ENCODE results near the gene MYCT1.
"Not testable (repeated sequence)": the region's sequence is repeated elsewhere in the genome, so short reads cannot be mapped to it uniquely, and the experiment has no call there.

DNA sequence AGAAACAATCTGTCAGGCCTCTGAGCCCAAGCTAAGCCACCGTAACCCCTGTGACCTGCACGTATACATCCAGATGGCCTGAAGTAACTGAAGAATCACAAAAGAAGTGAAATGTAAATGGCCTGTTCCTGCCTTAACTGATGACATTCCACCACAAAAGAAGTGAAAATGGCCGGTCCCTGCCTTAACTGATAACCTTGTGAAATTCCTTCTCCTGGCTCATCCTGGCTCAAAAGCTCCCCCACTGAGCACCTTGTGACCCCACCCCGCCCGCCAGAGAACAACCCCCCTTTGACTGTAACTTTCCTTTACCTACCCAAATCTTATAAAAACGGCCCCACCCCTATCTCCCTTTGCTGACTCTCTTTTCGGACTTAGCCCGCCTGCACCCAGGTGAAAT is 14.8 kb upstream of the MYCT1 start:
- TF ChIP-seq EZH2 (IDR thresholded peaks at IDR 0.05; ENCODE audit: insufficient read depth, low read length); CTCF (IDR thresholded peaks at IDR 0.05; ENCODE audit: insufficient read depth, low read depth, low read length): not testable (repeated sequence)

Measured in astrocyte (in vitro differentiated cells and primary cell).